ENCODE measurements around the gene CBL.
"Not testable (repeated sequence)": the region's sequence is repeated elsewhere in the genome, so short reads cannot be mapped to it uniquely, and the experiment has no call there.

The CBL gene

DNA sequence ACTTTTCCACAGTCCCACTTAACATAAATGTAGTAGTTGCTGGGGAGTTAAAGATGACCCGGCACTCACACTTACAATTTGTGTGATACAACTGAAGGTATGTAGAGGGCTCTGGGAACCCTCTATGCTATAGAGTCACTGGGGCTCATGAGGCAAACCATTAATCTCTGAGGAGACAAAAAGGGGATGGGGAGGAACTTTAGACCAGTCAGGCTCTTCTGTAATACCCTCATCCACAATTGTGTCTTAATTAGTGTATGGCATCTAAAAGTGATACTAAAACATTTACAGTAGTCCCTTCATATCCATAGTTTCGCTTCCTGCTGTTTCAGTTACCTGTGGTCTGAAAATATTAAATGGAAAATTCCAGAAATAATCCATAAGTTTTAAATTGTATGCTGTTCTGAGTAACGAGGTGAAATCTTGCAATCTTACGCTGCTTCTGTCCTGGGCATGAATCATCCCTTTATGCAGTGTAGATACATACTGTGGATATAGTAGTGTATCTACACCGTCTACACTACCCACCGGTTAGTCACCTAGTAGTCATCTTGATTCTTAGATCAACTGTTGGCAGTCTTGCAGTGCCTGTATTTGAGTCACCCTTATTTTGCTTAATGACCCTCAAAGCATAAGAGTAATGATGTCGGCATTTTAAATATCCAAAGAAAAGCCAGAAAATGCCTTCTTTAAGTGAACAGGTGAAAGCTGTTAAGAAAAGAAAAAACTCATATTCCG, 12.2 kb downstream of the CBL start:
- DNase-seq, result no peak

GRCh38 chr11:119222308-119222707, 16.2 kb downstream of the CBL start:
- DNase-seq, result no peak

- DNase-seq, result no peak
Observed at GRCh38 chr11:119222891-119223290, 16.8 kb downstream of the CBL start.

DNA sequence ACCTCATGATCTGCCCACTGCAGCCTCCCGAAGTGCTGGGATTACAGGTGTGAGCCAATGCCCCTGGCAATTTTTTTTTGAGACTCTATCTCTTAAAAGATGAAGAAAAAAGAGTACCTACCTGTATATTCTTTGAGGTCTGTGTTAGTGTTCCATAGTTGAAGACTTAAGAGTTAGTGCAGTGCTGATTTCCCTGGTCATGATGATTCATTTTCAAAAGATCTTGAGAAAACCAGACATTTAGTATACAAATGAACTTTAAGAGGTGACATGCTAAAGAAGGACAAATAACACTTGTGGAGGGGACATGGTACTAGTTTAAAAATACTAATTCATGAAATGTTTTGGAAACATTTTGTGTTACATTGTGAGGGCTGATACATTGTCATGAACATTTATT, 17.7 kb downstream of the CBL start:
- DNase-seq, result no peak

DNA sequence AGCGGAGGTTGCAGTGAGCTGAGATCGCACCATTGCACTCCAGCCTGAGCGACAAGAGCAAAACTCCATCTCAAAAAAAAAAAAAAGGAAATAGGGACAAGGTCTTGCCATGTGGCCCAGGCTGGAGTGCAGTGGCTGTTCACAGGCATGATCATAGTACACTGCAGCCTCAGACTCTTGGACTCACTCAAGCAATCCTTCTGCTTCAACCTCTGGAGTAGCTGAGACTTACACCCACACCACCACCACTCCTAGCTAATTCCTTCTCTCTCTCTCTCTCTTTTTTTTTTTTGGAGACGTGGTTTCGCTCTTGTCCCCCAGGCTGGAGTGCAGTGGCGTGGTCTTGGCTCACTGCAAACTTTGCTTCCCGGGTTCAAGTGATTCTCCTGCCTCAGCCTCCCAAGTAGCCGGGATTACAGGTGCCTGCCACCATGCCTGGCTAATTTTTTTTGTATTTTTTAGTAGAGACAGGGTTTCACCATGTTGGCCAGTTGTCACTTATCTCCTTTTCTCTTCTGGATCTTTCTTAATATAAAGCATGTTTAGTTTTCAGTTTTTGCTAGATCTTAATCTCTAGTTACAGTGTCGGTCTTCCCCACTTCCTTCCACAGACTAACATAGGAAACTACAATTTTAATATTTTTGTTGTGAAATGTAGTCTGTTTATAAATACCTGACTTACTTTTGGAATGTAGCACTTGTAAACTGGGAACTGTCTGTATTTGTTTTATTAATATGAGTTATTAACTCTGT, 22.6 kb downstream of the CBL start:
- not testable (repeated sequence) for DNase-seq

DNA sequence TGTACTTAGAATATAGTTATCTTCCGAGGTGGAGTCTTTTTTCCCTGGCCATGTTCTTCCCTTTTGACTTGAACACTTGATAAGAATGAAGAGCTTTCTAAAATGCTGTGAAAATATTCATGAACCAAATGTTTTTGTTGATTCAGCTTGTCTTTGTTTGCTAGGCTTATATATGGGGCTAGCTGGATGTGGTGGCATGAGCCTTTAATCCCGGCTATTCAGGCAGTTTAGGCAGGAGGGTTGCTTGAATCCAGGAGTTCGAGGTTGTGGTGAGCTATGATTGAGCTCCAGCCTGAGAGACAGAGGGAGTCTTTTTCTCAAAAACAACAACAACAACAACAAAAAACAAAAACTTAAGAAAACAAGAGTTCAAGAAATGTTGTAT, 23.1 kb downstream of the CBL start:
- DNase-seq, result no peak

DNA sequence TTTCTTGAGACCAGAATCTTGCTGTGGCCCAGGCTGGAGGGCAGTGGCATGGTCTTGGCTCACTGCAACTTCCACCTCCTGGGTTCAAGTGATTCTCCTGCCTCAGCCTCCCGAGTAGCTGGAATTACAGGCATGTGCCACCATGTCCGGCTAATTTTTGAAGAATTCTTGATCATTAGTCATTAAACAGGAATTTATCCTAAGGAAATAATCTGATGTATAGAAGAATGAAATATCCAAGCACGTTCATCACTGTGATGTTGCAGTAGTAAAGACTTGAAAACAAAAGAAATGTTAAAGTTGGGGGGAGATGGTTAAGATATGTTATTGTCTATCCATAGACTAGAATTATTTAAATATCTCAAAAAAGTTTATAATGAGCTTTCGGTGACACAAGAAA, 23.6 kb downstream of the CBL start:
- no peak for DNase-seq

DNA sequence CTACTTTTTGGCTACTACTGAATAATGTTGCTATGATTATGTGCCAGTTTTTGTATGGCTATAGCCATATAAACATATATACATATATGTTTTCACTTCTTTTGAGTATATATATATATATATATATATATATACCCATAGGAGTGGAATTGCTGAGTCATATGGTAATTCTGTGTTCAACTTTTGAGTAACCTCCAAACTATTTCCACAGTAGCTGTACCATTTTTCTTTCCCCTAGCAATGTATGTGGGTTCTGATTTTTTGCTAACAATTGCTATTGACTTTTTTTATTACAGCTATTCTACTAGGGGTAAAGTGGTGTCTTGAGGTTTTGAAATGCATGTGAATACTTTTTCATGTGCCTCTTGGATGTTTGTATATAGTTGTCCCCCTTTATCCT, 30.4 kb downstream of the CBL start:
- no peak for DNase-seq

GRCh38 chr11:119236891-119237290, 30.8 kb downstream of the CBL start:
- no peak for DNase-seq

DNA sequence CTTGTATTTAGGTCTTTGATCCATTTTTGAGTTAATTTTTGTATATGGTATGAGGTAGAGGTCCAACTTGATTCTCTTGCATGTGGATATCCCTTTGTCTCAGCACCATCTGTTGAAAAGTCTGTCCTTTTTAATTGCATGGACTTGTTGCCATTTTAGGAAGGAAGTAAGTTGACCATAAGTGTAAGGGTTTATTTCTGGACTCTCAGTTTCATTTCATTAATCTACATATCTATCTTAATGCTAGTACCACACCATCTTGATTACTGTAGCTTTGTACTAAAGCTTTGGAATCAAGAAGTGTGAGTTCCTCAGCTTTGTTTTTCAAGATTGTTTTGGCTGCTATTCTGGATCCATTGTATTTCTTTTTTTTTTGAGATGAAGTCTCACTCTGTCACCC, 31.4 kb downstream of the CBL start:
- no peak for DNase-seq

DNA sequence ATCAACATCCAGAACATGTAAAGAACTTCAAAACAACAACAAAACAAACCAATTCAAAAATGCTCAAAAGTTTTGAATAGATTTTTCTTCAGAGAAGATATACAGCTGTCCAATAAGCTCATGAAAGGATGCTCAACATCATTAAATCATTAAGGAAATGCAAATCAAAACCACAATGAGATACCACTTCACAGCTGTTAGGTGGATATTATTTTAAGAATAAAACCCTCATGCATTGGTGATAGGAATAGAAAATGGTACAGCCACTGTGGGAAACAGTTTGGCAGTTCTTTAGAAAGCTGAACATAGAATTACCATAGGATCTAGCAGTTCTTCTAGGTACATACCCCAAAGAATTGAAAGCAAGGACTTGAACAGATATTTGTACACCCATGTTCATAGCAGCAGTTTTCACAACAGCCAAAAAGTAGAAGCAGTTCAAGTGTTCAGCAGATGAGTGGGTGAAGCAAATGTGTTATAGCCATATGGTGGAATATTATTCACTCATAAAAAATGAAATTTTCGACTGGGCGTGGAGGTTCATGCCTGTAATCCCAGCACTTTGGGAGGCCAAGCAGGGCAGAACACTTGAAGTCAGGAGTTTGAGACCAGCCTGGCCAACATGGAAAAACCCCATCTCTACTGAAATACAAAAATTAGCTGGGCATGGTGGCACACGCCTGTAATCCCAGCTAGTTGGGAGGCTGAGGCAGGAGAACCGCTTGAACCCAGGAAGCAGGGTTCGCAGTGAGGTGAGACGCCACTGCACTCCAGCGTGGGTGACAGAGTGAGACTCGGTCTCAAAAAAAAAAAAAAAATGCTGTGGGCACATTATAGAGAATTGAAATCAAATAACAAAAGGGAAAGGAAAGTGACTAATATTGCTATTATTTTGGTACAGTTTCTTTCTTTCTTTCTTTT, 42.9 kb downstream of the CBL start:
- no peak for DNase-seq

GRCh38 chr11:119249671-119250010, 43.5 kb downstream of the CBL start:
- DNase-seq, result no peak

DNA sequence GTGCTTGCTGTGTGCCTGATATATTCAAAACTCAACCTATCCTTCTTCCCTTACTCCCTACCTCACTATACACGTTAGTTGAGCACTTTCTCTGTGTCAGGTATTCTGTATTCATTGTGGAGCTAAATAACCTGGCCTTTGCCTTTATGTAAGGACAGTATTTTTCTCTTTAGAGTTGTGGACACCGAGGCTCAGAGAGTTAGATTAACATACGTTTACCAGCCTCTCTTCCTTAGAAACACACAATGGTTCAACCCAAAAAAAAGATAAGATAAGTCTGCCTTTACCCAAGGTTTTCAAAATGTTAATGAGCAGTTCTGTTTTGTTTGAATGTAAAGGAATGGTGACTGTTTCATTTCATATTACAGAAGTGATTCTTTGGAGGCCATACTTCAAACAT, 45.0 kb downstream of the CBL start:
- DNase-seq, result no peak

GRCh38 chr11:119254239-119254638, 48.1 kb downstream of the CBL start:
- DNase-seq, result no peak

DNA sequence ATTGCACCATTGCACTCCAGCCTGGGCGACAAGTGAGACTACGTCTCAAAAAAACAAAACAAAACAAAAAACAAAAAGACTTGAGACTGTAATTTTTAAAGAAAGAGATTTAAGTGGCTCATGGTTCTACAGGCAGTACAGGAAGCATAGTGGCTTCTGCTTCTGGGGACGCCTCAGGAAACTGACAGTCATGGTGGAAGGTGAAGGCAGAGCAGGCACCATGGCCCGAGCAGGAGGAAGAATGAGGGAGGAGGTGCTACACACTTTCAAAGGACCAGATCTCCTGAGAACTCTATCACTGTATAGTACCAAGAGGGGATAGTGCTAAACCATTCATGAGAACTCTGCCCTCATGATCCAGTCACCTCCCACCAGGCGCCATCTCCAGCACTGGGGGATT, 52.0 kb downstream of the CBL start:
- DNase-seq, result no peak

DNA sequence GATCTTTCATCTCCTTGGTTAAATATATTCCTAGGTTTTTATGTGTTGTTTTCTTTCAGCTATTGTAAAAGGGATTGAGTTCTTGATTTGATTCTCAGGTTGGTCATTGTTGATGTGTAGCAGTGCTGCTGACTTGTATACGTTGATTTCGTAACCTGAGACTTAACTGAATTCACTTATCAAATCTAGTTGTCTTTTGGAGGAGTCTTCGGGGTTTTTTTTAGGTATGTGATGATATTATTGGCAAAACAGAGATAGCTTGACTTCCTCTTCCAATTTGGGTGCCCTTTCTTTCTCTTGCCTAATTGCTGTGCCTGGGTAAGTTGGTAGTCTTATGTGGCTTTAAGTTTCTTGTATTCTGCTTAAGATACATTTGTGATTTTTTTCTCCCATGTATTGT, 52.8 kb downstream of the CBL start:
- no peak for DNase-seq

DNA sequence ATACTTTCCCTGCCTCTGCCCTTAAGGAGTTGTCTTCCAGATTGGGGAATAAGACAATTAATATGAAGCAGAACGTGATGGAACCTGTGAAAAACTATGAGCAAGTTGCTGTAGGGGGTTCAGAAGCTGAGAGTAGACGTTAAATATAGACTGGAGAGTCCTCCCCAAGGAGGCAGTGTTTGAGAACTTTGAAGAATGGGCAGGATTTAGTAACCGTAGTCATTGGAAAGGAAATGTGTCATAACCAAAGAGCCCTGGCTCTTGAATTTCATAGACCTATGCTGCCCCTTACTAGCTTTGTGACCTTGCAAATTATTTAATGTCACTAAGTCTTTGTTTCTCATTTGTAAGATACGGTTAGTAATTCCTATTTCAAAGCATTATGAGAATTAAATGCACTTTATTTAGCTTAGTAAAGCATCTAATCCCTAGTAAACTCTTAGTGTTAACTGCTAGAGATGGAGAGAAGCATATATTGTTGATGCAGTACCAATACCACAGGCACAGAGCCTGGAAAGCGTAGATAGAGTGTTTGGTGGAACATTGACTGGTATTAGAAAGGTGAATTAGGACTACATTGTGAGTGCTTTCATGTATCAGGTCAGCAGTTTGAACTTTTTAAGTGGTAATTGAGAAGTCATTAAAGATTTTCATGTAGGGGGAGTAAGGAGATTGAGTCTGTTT, 56.7 kb downstream of the CBL start:
- DNase-seq, result no peak

DNA sequence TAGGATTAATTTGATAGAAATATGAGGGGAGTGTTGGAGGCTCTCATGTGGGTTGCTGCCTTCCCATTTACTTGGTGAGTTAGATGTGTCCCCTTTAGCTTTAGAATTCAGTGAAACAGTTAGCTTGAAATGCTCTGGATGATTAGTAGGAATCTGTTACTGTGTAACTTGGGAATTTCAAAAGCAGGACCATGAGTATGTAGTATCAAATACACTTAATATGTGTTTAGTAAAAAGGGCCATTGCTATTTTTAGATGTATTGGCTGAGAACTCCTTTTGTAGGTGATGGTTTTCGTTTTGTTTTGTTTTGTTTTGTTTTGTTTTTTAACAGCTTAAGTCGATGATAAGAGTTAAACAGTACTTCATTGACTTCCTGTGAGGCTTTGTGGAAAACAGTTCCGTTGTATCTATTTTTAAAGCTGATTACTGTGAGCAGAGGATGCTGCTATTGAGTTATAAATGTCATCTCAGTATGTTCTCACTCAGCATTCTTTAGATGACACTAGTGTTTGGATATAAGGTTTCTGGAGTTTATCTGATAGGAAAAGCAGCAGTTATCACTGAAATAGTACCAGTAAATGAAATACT, 57.3 kb downstream of the CBL start:
- DNase-seq, result no peak

DNA sequence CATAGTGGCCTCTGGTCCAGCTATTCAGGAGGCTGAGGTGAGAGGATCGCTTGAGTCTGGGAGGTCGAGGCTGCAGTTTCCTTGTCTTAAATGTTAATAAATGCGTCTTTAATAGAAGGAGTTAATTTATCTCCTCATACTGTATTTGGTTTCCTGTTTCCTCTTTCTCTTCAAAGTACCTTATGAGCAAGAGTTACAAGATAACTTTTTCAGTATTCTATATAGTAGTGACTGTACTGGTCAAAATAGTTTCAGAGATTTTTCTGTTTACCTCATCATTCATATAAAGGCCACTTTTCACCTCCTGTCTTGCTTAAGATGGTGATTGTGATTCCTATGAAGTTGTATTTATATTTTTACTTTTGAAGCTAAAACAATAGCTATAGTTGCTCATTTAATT, 59.9 kb downstream of the CBL start:
- no peak for DNase-seq

DNA sequence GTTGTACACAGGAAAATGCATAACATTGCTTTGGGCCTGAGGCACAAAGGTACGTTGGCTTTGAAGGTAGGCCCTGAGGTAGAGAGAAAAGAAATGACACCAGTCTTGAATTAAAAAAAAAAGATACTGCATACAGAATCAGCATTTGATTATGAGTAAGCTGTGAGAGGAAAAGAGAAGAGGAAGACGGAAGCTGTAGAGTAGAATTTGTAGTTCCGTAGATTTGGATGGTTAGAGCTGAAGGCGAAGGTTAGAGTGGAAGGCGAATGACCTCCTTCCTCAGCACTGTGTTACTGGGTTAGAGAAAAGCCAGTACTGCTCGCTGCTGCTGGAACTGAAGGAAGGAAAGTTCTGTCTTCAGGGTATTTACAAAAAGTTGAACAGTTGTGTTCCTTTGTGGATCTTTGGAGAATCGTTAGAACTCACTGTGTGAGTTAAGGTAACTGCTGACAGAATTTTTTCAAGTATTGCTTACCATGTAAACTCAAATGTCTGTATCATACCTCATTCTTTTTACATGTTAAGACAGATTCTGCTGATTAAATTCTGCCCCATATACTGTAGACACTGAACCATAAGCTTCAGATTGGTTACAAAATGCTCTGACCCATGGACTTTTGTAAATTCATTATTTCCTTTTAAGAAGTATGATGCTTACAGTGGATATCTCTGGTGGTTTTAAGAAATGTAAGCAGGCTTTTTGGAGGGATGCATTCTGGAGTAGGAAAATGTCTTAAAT, 60.5 kb downstream of the CBL start:
- no peak for DNase-seq

DNA sequence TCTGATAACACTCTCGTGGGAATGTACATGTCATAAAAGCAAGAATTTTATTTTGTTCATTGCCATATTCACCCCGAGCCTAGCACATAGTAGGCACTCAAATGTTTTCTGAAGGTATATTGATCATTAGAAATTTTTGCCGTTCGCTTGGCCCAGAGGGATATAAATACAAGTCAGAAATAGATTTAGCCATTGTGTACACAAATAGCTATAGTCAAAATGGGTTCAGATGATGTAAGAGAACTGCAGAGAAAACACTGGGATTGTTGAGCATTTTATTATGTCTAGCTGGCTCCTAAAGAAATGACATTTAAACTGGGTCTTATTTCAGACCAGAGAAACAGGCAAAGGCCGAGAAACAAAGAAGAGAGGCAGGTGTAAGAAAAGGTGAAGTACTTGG, 61.5 kb downstream of the CBL start:
- DNase-seq, result no peak

GRCh38 chr11:119273721-119274120, 67.6 kb downstream of the CBL start:
- no peak for DNase-seq
